Keratinocyte (primary cell): Measurements from ENCODE around the gene PLS3. TPM values are rescaled to one million over a fixed set of nuclear protein-coding genes. Genes with fewer than 3 reads are reported as not detected.

ENCODE experiments used
- DNase-seq: peaks from one replicate; pipeline ENCODE4 v3.0.0-alpha.2; 2011; ENCODE audit warnings: low read depth, missing footprints, low spot score
- FAIRE-seq: peaks from 2 replicates; lab custom pipeline; 2011; peaks lifted over from hg19 to GRCh38; lab: Jason Lieb, UNC
- H2AFZ ChIP-seq: 2 replicates; pipeline ENCODE4 v1.6.0; 2012; ENCODE audit warnings: low read length, control low read depth, inconsistent platforms; ENCODE audit not compliant: control insufficient read depth
- H3K27ac ChIP-seq: 2 replicates; pipeline ENCODE4 v1.5.1; 2011; ENCODE audit warnings: low read length; ENCODE audit not compliant: control insufficient read depth, insufficient read depth
- H3K27me3 ChIP-seq: 3 replicates; pipeline ENCODE4 v1.6.0; 2011; ENCODE audit warnings: low read length; ENCODE audit not compliant: control insufficient read depth, insufficient read depth; ENCODE audit errors: extremely low read depth
- H3K36me3 ChIP-seq, 2 experiments: 2 replicates in 1 of 2; 3 replicates in 1 of 2; pipeline ENCODE4 v1.5.1; 2011; ENCODE audit warnings: low read length in 2 of 2, mild to moderate bottlenecking in 1 of 2; ENCODE audit not compliant: control insufficient read depth in 2 of 2, insufficient read depth in 2 of 2; ENCODE audit errors: extremely low read depth in 1 of 2
- H3K4me1 ChIP-seq: 3 replicates; pipeline ENCODE4 v1.5.1; 2011; ENCODE audit warnings: low read length; ENCODE audit not compliant: control insufficient read depth, insufficient read depth; ENCODE audit errors: extremely low read depth
- H3K4me2 ChIP-seq: 3 replicates; pipeline ENCODE4 v1.6.0; 2011; ENCODE audit warnings: low read depth, low read length; ENCODE audit not compliant: control insufficient read depth, insufficient read depth; ENCODE audit errors: extremely low read depth
- H3K4me3 ChIP-seq, 3 experiments: fragments of 200-600 bp in 1 of 3; sonication (generic) in 1 of 3; 2 replicates in 2 of 3; 3 replicates in 1 of 3; pipeline ENCODE4 v1.5.1; 2011 to 2016; ENCODE audit warnings: low read length in 3 of 3, mild to moderate bottlenecking in 3 of 3, control low read depth in 2 of 3, inconsistent platforms in 1 of 3, low read depth in 1 of 3, mixed read lengths in 1 of 3, mixed run types in 1 of 3, moderate library complexity in 1 of 3; ENCODE audit not compliant: control insufficient read depth in 2 of 3, insufficient read depth in 2 of 3; ENCODE audit errors: extremely low read depth in 1 of 3
- H3K79me2 ChIP-seq: 2 replicates; pipeline ENCODE4 v1.6.0; 2012; ENCODE audit warnings: low read length; ENCODE audit not compliant: control insufficient read depth, insufficient read depth
- H3K9ac ChIP-seq: 3 replicates; pipeline ENCODE4 v1.6.0; 2011; ENCODE audit warnings: low read length; ENCODE audit not compliant: control insufficient read depth, insufficient read depth; ENCODE audit errors: extremely low read depth
- H3K9me1 ChIP-seq: 3 replicates; pipeline ENCODE4 v1.6.0; 2011; ENCODE audit warnings: low read length; ENCODE audit not compliant: control insufficient read depth, insufficient read depth; ENCODE audit errors: extremely low read depth
- H3K9me3 ChIP-seq: 2 replicates; pipeline ENCODE4 v1.5.1; 2012; ENCODE audit warnings: low read depth, low read length; ENCODE audit not compliant: control insufficient read depth
- H4K20me1 ChIP-seq: 3 replicates; pipeline ENCODE4 v1.6.0; 2011; ENCODE audit warnings: low read length; ENCODE audit not compliant: control insufficient read depth, insufficient read depth; ENCODE audit errors: extremely low read depth
- CTCF ChIP-seq, 3 experiments: IDR thresholded peaks in 1 of 3; conservative IDR thresholded peaks in 1 of 3; optimal IDR thresholded peaks in 1 of 3; 2 replicates in 2 of 3; 3 replicates in 1 of 3; pipeline versions ENCODE3 to v1.5.1; 2011; ENCODE audit warnings: low read length in 3 of 3, mild to moderate bottlenecking in 3 of 3, moderate library complexity in 2 of 3, control low read depth in 1 of 3, inconsistent platforms in 1 of 3; ENCODE audit not compliant: insufficient read depth in 2 of 3; ENCODE audit errors: extremely low read depth in 1 of 3
- EZH2 ChIP-seq: IDR thresholded peaks from one replicate; pipeline ENCODE4 v1.6.1; 2012; ENCODE audit warnings: inconsistent platforms, mild to moderate bottlenecking, low read length, moderate library complexity
- dilution Hi-C: fragments of 300-500 bp; cut with MboI; formaldehyde crosslinking; loops from one replicate; pipeline ENCODE4 v1.7.0; 2020; ENCODE audit warnings: low sequenced_read_pairs; ENCODE audit not compliant: extremely low pct_ligation_motif_present
- polyA plus RNA-seq, 5 experiments: library from polyadenylated mRNA; depleted of rRNA in 3 of 5; stranded (reverse) in 3 of 5; stranded (forward) in 1 of 5; unstranded in 1 of 5; fragments of >200 nt; gene quantifications; 1 replicate in 1 of 5; 2 replicates in 3 of 5; 3 replicates in 1 of 5; pipeline versions ENCODE4 v1.2.1 to v1.2.3, GENCODE V29; 2011 to 2012; ENCODE audit warnings: missing spikeins in 2 of 5, low read depth in 1 of 5, low replicate concordance in 1 of 5

PLS3 gene
- polyA plus RNA-seq, 1 donor (not counting 4 experiments of a cell fraction or from before 2014, with no cell fraction given), result 457 TPM

GRCh38 chrX:115588179-115588578, 27.2 kb downstream of the PLS3 start:
- no peak overlapping the region for H3K27ac ChIP-seq

GRCh38 chrX:115589419-115589818, 28.4 kb downstream of the PLS3 start:
- TF ChIP-seq EZH2, result no peak
- TF ChIP-seq CTCF (optimal IDR thresholded peaks at IDR 0.05 in 1 of 3, IDR thresholded peaks at IDR 0.05 in 1 of 3, conservative IDR thresholded peaks at IDR 0.05 in 1 of 3; ENCODE audit: extremely low read depth in 1 of 3, insufficient read depth in 2 of 3, low read length in 3 of 3), result no peak
- Histone ChIP-seq H3K9ac (peak overlapping the region; percentile 25), H3K27ac (peak overlapping the region; percentile 71), H3K79me2 (peaks cover 53% of the 10 kb centered on the region), H3K36me3 (no peaks in the 10 kb centered on the region), H3K4me1 (peaks cover 43% of the 10 kb centered on the region), H4K20me1 (no peaks in the 10 kb centered on the region), H3K9me3 (no peaks in the 10 kb centered on the region), H3K4me3 (no peak overlapping the region), H3K4me2 (peak overlapping the region; percentile 37), H3K27me3 (no peaks in the 10 kb centered on the region), H2AFZ (no peak overlapping the region), H3K9me1 (no peaks in the 10 kb centered on the region)
- dilution Hi-C loops, result no loop called here
- DNase-seq (no peak), FAIRE-seq (no peak)

More at GRCh38 chrX:115588179-115588578, 27.2 kb downstream of the PLS3 start:
- Histone ChIP-seq H3K4me2 (no peak overlapping the region), H3K4me3 (no peak overlapping the region), H3K27me3 (no peaks in the 10 kb centered on the region), H3K36me3 (no peaks in the 10 kb centered on the region), H4K20me1 (no peaks in the 10 kb centered on the region), H3K79me2 (peaks cover 56% of the 10 kb centered on the region), H3K4me1 (peaks cover 54% of the 10 kb centered on the region), H3K9me3 (no peaks in the 10 kb centered on the region), H3K9ac (no peak overlapping the region), H3K9me1 (no peaks in the 10 kb centered on the region), H2AFZ (no peak overlapping the region)
- TF ChIP-seq EZH2 (no peak), CTCF (optimal IDR thresholded peaks at IDR 0.05 in 1 of 3, IDR thresholded peaks at IDR 0.05 in 1 of 3, conservative IDR thresholded peaks at IDR 0.05 in 1 of 3; ENCODE audit: extremely low read depth in 1 of 3, insufficient read depth in 2 of 3, low read length in 3 of 3) (no peak)
- dilution Hi-C loops, result no loop called here
- DNase-seq, result no peak
- FAIRE-seq, result no peak
